HepG2 (cell line): ENCODE data around the gene ZCCHC24. TPM values are rescaled to one million over a fixed set of nuclear protein-coding genes. Genes with fewer than 3 reads are reported as not detected.
A peak's percentile ranks its signal among the peaks of the same experiment; 100 is the strongest.

Experiments used
- EEA1 ChIP-seq: sonication (generic); formaldehyde crosslinking; IDR thresholded peaks from 2 replicates; pipeline ENCODE4 v1.5.1; 2020; ENCODE audit warnings: mild to moderate bottlenecking, missing genetic modification reagents, borderline replicate concordance
- ELF4 ChIP-seq: sonication (generic); formaldehyde crosslinking; IDR thresholded peaks from 2 replicates; pipeline ENCODE4 v1.5.0; 2020; ENCODE audit warnings: missing genetic modification reagents, mild to moderate bottlenecking, moderate library complexity, borderline replicate concordance
- EP300 ChIP-seq, 3 experiments: sonication (generic) in 1 of 3; formaldehyde crosslinking in 1 of 3; IDR thresholded peaks; 2 replicates each; pipeline versions ENCODE4 v1.5.1 to v1.6.1; 2011 to 2020; ENCODE audit warnings: low read depth in 2 of 3, low read length in 2 of 3, borderline replicate concordance in 1 of 3, improper control_type of control experiment in 1 of 3, mild to moderate bottlenecking in 1 of 3, missing genetic modification reagents in 1 of 3, moderate library complexity in 1 of 3
- ETV5 ChIP-seq: IDR thresholded peaks from 2 replicates; pipeline ENCODE4 v1.6.1; 2018; ENCODE audit warnings: missing biosample characterization, missing genetic modification reagents, inconsistent platforms, borderline replicate concordance
- HNF4A ChIP-seq: sonication (generic); formaldehyde crosslinking; IDR thresholded peaks from 2 replicates; pipeline ENCODE4 v1.4.0; 2020; ENCODE audit warnings: missing genetic modification reagents
- KAT2B ChIP-seq: fragments of 150-350 bp; IDR thresholded peaks from 2 replicates; pipeline ENCODE4 v1.6.1; 2014; ENCODE audit warnings: low read depth, low read length, borderline replicate concordance
- PAXIP1 ChIP-seq: sonication (generic); formaldehyde crosslinking; conservative IDR thresholded peaks from 2 replicates; pipeline ENCODE4 v1.4.0; 2020; ENCODE audit warnings: mild to moderate bottlenecking, missing genetic modification reagents, moderate library complexity
- PCBP2 ChIP-seq: fragments of 200-400 bp; formaldehyde crosslinking; optimal IDR thresholded peaks from 2 replicates; pipeline ENCODE3; 2018; ENCODE audit warnings: low read length, low read depth; ENCODE audit not compliant: poor library complexity, severe bottlenecking
- RXRB ChIP-seq: IDR thresholded peaks from 2 replicates; pipeline ENCODE4 v1.6.1; 2016; ENCODE audit warnings: borderline replicate concordance, missing genetic modification reagents, missing compliant biosample characterization
- SAP130 ChIP-seq: IDR thresholded peaks from 2 replicates; pipeline ENCODE4 v1.6.1; 2016; ENCODE audit warnings: low read depth
- SP4 ChIP-seq: sonication (generic); formaldehyde crosslinking; IDR thresholded peaks from 2 replicates; pipeline ENCODE4 v1.8.1; 2023; ENCODE audit warnings: mild to moderate bottlenecking, missing genetic modification reagents
- STAG1 ChIP-seq: sonication (generic); formaldehyde crosslinking; IDR thresholded peaks from 2 replicates; pipeline ENCODE4 v1.4.0; 2020; ENCODE audit warnings: missing genetic modification reagents
- TBP ChIP-seq: sonication (generic); formaldehyde crosslinking; IDR thresholded peaks from 2 replicates; pipeline ENCODE4 v1.5.0; 2020; ENCODE audit warnings: missing genetic modification reagents
- THRA ChIP-seq: sonication (generic); formaldehyde crosslinking; IDR thresholded peaks from 2 replicates; pipeline ENCODE4 v1.4.0; 2020; ENCODE audit warnings: missing genetic modification reagents, borderline replicate concordance
- ZFP37 ChIP-seq: sonication (generic); formaldehyde crosslinking; IDR thresholded peaks from 2 replicates; pipeline ENCODE4 v1.4.0; 2020; ENCODE audit warnings: missing genetic modification reagents, borderline replicate concordance
- ZFP62 ChIP-seq: sonication (generic); formaldehyde crosslinking; IDR thresholded peaks from 2 replicates; pipeline ENCODE4 v1.4.0; 2020; ENCODE audit warnings: missing genetic modification reagents
- ZNF235 ChIP-seq: sonication (generic); formaldehyde crosslinking; IDR thresholded peaks from 2 replicates; pipeline ENCODE4 v1.8.1; 2023; ENCODE audit warnings: mild to moderate bottlenecking, missing genetic modification reagents, borderline replicate concordance
- ZNF337 ChIP-seq: sonication (generic); formaldehyde crosslinking; IDR thresholded peaks from 2 replicates; pipeline ENCODE4 v1.5.1; 2020; ENCODE audit warnings: missing genetic modification reagents, low read depth, mild to moderate bottlenecking, borderline replicate concordance
- ZNF382 ChIP-seq: sonication (generic); formaldehyde crosslinking; IDR thresholded peaks from 2 replicates; pipeline ENCODE4 v1.5.0; 2020; ENCODE audit warnings: missing genetic modification reagents, mild to moderate bottlenecking, borderline replicate concordance
- ZNF574 ChIP-seq: sonication (generic); formaldehyde crosslinking; IDR thresholded peaks from 2 replicates; pipeline ENCODE4 v1.4.0; 2020; ENCODE audit warnings: missing genetic modification reagents
- ZNF772 ChIP-seq: sonication (generic); formaldehyde crosslinking; IDR thresholded peaks from 2 replicates; pipeline ENCODE4 v1.5.0; 2020; ENCODE audit warnings: mild to moderate bottlenecking, missing genetic modification reagents
- polyA plus RNA-seq, 8 experiments: library from polyadenylated mRNA; depleted of rRNA in 3 of 8; stranded (reverse) in 7 of 8; unstranded in 1 of 8; fragments of >200 nt; fragmentation: Illumina TruSeq in 4 of 8; extraction: Trizol in 4 of 8; gene quantifications; 2 replicates each; pipeline versions ENCODE4 v1.2.1 to v1.2.3, GENCODE V29; 2011 to 2016; ENCODE audit warnings: low read depth in 4 of 8, missing spikeins in 1 of 8, mixed read lengths in 1 of 8; ENCODE audit not compliant: insufficient read depth in 1 of 8
- total RNA-seq, 5 experiments: library from RNA; depleted of rRNA; stranded (reverse); fragments of >200 nt; fragmentation: Illumina TruSeq; extraction: Trizol; gene quantifications; 2 replicates each; pipeline ENCODE4 v1.2.3, GENCODE V29; 2016; ENCODE audit warnings: low read depth in 1 of 5
- TF ChIP-seq, protein P1 (sequence below): IDR thresholded peaks from 2 replicates; pipeline ENCODE4 v1.6.1; 2018; ENCODE audit warnings: missing genetic modification reagents, mild to moderate bottlenecking, missing compliant biosample characterization

The ZCCHC24 gene
- total and polyA plus RNA-seq, 2 of the 13 experiments (the other 11 are each of a cell fraction or from before 2014, with no cell fraction given), result 3.1 to 7.9 TPM

DNA sequence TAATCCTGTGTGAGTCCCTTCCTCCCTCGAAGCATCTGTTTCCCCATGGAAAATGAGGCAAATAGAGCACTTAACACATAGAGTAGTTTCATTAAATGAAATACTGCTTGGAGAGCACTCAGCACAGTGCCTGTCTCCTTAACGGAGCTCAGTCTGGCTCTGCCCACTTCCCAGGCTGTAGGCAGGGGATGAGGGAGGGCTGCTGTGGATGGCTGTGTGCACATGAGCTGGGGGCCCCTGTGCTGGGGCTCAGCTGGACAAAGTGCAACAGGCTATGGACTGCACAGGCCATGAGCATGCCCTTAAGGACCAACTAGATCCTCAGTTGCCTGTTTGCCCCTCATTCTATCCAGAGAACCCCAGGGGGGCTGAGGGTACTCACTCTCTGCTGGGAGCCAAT, 14.5 kb downstream of the ZCCHC24 start (continued):
- TF ChIP-seq THRA (no peak), EP300 (IDR thresholded peaks at IDR 0.05; ENCODE audit: low read depth in 2 of 2, low read length in 2 of 2) (no peak), EP300 (CRISPR knock-in tag; IDR thresholded peaks at IDR 0.05; ENCODE audit: borderline replicate concordance) (no peak), SP4 (CRISPR knock-in tag) (no peak), STAG1 (CRISPR knock-in tag) (no peak), RXRB (CRISPR knock-in tag) (no peak), ZFP62 (CRISPR knock-in tag) (no peak), ELF4 (CRISPR knock-in tag) (no peak), ZNF574 (CRISPR knock-in tag) (no peak), PAXIP1 (peak; percentile 85), ZNF382 (CRISPR knock-in tag) (no peak), TBP (no peak), ZNF235 (CRISPR knock-in tag) (no peak), HNF4A (CRISPR knock-in tag) (peak; percentile 87), ZNF337 (CRISPR knock-in tag) (no peak), ETV5 (CRISPR knock-in tag) (no peak), EEA1 (CRISPR knock-in tag) (no peak), KAT2B (no peak), ZNF772 (CRISPR knock-in tag) (no peak), SAP130 (CRISPR knock-in tag) (peak; percentile 50), PCBP2 (no peak), ZFP37 (CRISPR knock-in tag) (no peak)
- TF ChIP-seq, protein P1, sequence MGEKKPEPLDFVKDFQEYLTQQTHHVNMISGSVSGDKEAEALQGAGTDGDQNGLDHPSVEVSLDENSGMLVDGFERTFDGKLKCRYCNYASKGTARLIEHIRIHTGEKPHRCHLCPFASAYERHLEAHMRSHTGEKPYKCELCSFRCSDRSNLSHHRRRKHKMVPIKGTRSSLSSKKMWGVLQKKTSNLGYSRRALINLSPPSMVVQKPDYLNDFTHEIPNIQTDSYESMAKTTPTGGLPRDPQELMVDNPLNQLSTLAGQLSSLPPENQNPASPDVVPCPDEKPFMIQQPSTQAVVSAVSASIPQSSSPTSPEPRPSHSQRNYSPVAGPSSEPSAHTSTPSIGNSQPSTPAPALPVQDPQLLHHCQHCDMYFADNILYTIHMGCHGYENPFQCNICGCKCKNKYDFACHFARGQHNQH (CRISPR knock-in tag), result no peak
